Mesendoderm (in vitro differentiated cells): Measurements from ENCODE around the gene TRIP13.

ENCODE experiments used
- DNase-seq: peaks from one replicate; pipeline ENCODE4 v3.0.0; 2013
- H2AK5ac ChIP-seq: 2 replicates; pipeline ENCODE4 v1.6.1; 2013; ENCODE audit warnings: low read length, inconsistent platforms
- H2BK120ac ChIP-seq: 2 replicates; pipeline ENCODE4 v1.6.1; 2013; ENCODE audit warnings: low read depth, mild to moderate bottlenecking, low read length, moderate library complexity, mixed read lengths
- H2BK15ac ChIP-seq: replicated peaks from 2 replicates; pipeline ENCODE4 v1.6.1; 2013; ENCODE audit warnings: low read depth, mild to moderate bottlenecking, moderate library complexity
- H2BK5ac ChIP-seq: 2 replicates; pipeline ENCODE4 v1.6.1; 2013; ENCODE audit warnings: low read length, inconsistent platforms
- H3K18ac ChIP-seq: 2 replicates; pipeline ENCODE4 v1.6.1; 2013; ENCODE audit warnings: mild to moderate bottlenecking, low read length, mixed read lengths
- H3K23ac ChIP-seq: one replicate; pipeline ENCODE4 v1.6.1; 2013; ENCODE audit warnings: low read length
- H3K27ac ChIP-seq: 2 replicates; pipeline ENCODE4 v1.5.1; 2013; ENCODE audit warnings: low read depth, mild to moderate bottlenecking, inconsistent platforms, low read length, moderate library complexity
- H3K27me3 ChIP-seq: 2 replicates; pipeline ENCODE4 v1.6.1; 2013; ENCODE audit warnings: low read length, control low read depth, mild to moderate bottlenecking, inconsistent platforms; ENCODE audit not compliant: insufficient read depth, poor library complexity
- H3K36me3 ChIP-seq: 2 replicates; pipeline ENCODE4 v1.6.1; 2013; ENCODE audit warnings: low read length, inconsistent platforms; ENCODE audit not compliant: control insufficient read depth, insufficient read depth
- H3K4ac ChIP-seq: one replicate; pipeline ENCODE4 v1.6.1; 2013; ENCODE audit warnings: low read depth, mild to moderate bottlenecking, low read length, moderate library complexity
- H3K4me1 ChIP-seq: 2 replicates; pipeline ENCODE4 v1.6.1; 2013; ENCODE audit warnings: low read depth, low read length, inconsistent platforms; ENCODE audit not compliant: control insufficient read depth
- H3K4me2 ChIP-seq: 2 replicates; pipeline ENCODE4 v1.6.1; 2013; ENCODE audit warnings: low read length
- H3K4me3 ChIP-seq: 2 replicates; pipeline ENCODE4 v1.5.1; 2013; ENCODE audit warnings: mild to moderate bottlenecking, low read length
- H3K56ac ChIP-seq: one replicate; pipeline ENCODE4 v1.6.1; 2013; ENCODE audit warnings: low read length
- H3K79me1 ChIP-seq: 2 replicates; pipeline ENCODE4 v1.6.1; 2013; ENCODE audit warnings: low read length, inconsistent platforms
- H3K79me2 ChIP-seq: 2 replicates; pipeline ENCODE4 v1.6.1; 2013; ENCODE audit warnings: mild to moderate bottlenecking, low read length; ENCODE audit not compliant: control insufficient read depth, insufficient read depth
- H3K9ac ChIP-seq: 2 replicates; pipeline ENCODE4 v1.6.1; 2013; ENCODE audit warnings: low read length, inconsistent platforms
- H4K5ac ChIP-seq: one replicate; pipeline ENCODE4 v1.6.1; 2013; ENCODE audit warnings: low read length
- H4K8ac ChIP-seq: one replicate; pipeline ENCODE4 v1.6.1; 2013; ENCODE audit warnings: low read depth, mild to moderate bottlenecking, control low read depth, low read length, moderate library complexity
- WGBS: extraction: QIAGEN DNeasy Blood & Tissue Kit; methylation state at CpG from one replicate; pipeline ENCODE4 v1.1.7; 2013; ENCODE audit warnings: low lambda C conversion rate, missing lambda C conversion rate; ENCODE audit not compliant: insufficient coverage; ENCODE audit errors: extremely low coverage; 5-methylcytosine and 5-hydroxymethylcytosine counted together

The TRIP13 gene

GRCh38 chr5:865771-866170, 26.9 kb upstream of the TRIP13 start:
- Histone ChIP-seq H3K4ac (no peak overlapping the region), H3K4me1 (no peaks in the 10 kb centered on the region), H3K79me1 (peaks cover 3% of the 10 kb centered on the region), H3K4me3 (no peak overlapping the region), H2BK120ac (no peak overlapping the region), H3K9ac (no peak overlapping the region), H2AK5ac (no peak overlapping the region), H3K27ac (no peak overlapping the region), H3K27me3 (no peaks in the 10 kb centered on the region), H2BK15ac (no peak overlapping the region), H3K4me2 (no peak overlapping the region), H3K56ac (no peak overlapping the region), H3K79me2 (no peaks in the 10 kb centered on the region), H3K36me3 (peaks cover 25% of the 10 kb centered on the region), H4K5ac (no peak overlapping the region), H2BK5ac (no peak overlapping the region), H3K23ac (no peak overlapping the region), H4K8ac (no peak overlapping the region), H3K18ac (no peak overlapping the region)
- WGBS: no CpG with 5 or more reads among the region's 10 CpGs
- no peak for DNase-seq

DNA sequence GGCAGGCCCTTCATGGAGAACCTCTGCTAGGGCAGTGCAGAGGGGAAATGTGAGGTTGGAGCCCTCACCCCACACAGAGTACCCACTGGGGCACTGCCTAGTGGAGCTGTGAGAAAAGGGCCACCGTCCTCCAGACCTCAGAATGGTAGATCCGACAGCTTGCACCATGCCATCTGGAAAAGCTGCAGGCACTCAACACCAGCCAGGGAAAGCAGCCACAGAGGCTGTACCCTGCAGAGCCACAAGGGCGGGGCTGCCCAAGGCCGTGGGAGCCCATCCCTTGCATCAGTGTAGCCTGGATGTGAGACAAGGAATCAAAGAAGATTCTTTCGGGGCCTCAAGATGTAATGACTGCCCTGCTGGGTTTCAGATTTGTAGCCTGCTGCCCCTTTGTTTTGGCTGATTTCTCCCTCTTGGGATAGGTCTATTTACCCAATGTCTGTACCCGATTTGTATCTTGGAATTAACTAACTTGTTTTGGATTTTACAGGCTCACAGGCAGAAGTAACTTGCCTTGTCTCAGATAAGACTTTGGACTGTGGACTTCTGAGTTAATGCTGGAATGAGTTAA, 25.3 kb upstream of the TRIP13 start:
- H3K79me1 ChIP-seq: peaks cover 3% of the 10 kb centered on the region
- H3K27ac ChIP-seq: no peak overlapping the region
- no peak overlapping the region for H3K18ac ChIP-seq
- no peaks in the 10 kb centered on the region for H3K4me1 ChIP-seq
- H3K23ac ChIP-seq: no peak overlapping the region
- H2AK5ac ChIP-seq: no peak overlapping the region
- H3K4me3 ChIP-seq: no peak overlapping the region
- H3K36me3 ChIP-seq: peaks cover 33% of the 10 kb centered on the region
- H3K9ac ChIP-seq: no peak overlapping the region
- no CpG with 5 or more reads among the region's 6 CpGs for WGBS
- H2BK120ac ChIP-seq: no peak overlapping the region
- no peak overlapping the region for H4K5ac ChIP-seq
- no peak overlapping the region for H4K8ac ChIP-seq
- H2BK15ac ChIP-seq: no peak overlapping the region
- no peak for DNase-seq
- H3K27me3 ChIP-seq: no peaks in the 10 kb centered on the region
- no peak overlapping the region for H3K4me2 ChIP-seq
- H3K4ac ChIP-seq: no peak overlapping the region
- no peak overlapping the region for H3K56ac ChIP-seq
- H3K79me2 ChIP-seq: no peaks in the 10 kb centered on the region
- H2BK5ac ChIP-seq: no peak overlapping the region

DNA sequence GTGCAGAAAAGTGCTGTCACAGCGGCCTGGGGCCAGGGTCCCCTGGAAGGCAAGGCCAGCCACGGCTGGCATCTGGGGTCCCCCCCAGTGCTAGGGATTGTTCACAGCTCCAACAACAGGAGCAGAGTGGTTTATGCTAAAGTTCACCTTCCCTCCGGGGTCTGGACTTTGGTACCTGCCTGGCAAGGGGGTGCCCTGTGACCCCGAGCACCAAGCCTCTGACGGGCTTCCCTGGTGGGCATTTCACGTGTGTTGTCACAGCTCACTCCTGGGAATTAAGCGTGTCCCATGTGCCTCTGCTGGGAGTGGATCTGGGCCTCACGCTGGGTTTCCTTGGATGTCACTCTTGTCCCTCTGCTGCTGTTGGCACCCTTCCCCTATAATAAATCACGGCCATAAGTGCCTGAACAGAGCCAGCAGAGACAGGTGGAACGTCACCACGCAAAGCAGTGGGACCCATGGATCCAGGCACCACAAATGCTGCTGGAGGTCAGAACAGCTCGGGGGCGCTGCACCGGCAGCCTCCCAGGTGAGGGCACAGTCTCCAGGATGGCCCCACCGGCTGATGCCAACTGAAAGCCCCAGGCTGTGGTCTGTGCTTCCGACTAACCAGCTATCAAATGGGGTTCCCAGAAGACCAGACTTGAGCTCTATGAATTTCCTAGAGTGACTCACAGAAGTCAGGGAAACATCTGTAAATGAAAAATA, 24.1 kb upstream of the TRIP13 start:
- Histone ChIP-seq H3K9ac (no peak overlapping the region), H4K8ac (no peak overlapping the region), H3K36me3 (peaks cover 30% of the 10 kb centered on the region), H3K56ac (no peak overlapping the region), H3K27ac (no peak overlapping the region), H3K4me2 (no peak overlapping the region), H4K5ac (no peak overlapping the region), H2BK5ac (no peak overlapping the region), H3K79me2 (no peaks in the 10 kb centered on the region), H3K79me1 (peaks cover 7% of the 10 kb centered on the region), H2BK120ac (no peak overlapping the region), H3K4ac (no peak overlapping the region), H3K18ac (no peak overlapping the region), H3K23ac (no peak overlapping the region), H3K4me3 (no peak overlapping the region), H3K27me3 (no peaks in the 10 kb centered on the region), H2AK5ac (no peak overlapping the region), H3K4me1 (no peaks in the 10 kb centered on the region), H2BK15ac (no peak overlapping the region)
- DNase-seq: no peak
- no CpG with 5 or more reads among the region's 16 CpGs for WGBS

- Histone ChIP-seq H3K27me3 (no peaks in the 10 kb centered on the region), H4K5ac (no peak overlapping the region), H3K79me1 (peaks cover 16% of the 10 kb centered on the region), H3K4me3 (no peak overlapping the region), H3K56ac (no peak overlapping the region), H3K4me2 (no peak overlapping the region), H3K4ac (no peak overlapping the region), H2BK15ac (no peak overlapping the region), H3K23ac (no peak overlapping the region), H4K8ac (no peak overlapping the region), H2AK5ac (no peak overlapping the region), H3K4me1 (no peaks in the 10 kb centered on the region), H2BK120ac (no peak overlapping the region), H2BK5ac (no peak overlapping the region), H3K18ac (no peak overlapping the region), H3K36me3 (peaks cover 34% of the 10 kb centered on the region), H3K27ac (no peak overlapping the region), H3K9ac (no peak overlapping the region), H3K79me2 (no peaks in the 10 kb centered on the region)
- no CpG with 5 or more reads among the region's 5 CpGs for WGBS
- no peak for DNase-seq
Measured at GRCh38 chr5:870956-871355, 21.7 kb upstream of the TRIP13 start.

DNA sequence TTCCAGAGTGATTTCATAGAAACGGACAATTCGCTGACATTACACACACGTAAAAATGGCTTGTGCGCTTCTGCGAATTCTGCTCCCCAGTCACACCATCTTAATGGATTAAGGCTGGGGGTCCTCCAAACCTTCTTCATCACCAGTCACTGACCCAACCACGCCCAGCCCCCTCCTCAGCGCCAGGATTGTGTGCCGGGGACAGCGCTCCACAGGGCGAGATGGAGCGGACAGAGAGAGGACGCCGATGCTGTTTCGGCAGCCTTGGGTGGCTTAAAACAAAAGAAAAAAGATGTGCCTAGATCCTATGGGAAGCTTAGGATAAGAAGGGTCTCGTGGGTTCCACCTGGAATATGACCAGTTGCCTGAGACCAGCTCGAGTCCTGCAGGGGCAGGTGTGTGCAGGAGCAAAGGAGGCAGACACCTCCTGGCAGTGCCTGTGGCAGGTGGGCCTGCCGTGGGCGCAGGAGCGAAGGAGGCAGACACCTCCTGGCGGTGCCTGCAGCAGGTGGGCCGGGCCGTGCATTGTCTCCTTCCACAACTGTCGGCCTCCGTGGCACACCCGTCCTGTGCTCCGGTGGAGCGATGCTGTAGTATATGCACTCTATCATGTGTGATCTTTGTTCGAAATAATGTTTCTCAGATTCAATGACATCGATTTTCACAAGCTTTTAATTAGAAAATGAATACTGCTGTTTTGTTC, 20.9 kb upstream of the TRIP13 start:
- Histone ChIP-seq H4K8ac (no peak overlapping the region), H3K56ac (no peak overlapping the region), H4K5ac (no peak overlapping the region), H2BK15ac (no peak overlapping the region), H3K79me1 (peaks cover 13% of the 10 kb centered on the region), H2BK5ac (no peak overlapping the region), H3K18ac (no peak overlapping the region), H3K4me2 (no peak overlapping the region), H3K27ac (no peak overlapping the region), H3K27me3 (no peaks in the 10 kb centered on the region), H3K36me3 (peaks cover 34% of the 10 kb centered on the region), H2BK120ac (no peak overlapping the region), H3K4me1 (no peaks in the 10 kb centered on the region), H2AK5ac (no peak overlapping the region), H3K79me2 (no peaks in the 10 kb centered on the region), H3K4me3 (no peak overlapping the region), H3K4ac (no peak overlapping the region), H3K23ac (no peak overlapping the region), H3K9ac (no peak overlapping the region)
- DNase-seq: no peak
- no CpG with 5 or more reads among the region's 29 CpGs for WGBS
